HG03108 (cell line): Measurements from ENCODE around the gene CDC14A.
"Not testable (repeated sequence)": the region's sequence is repeated elsewhere in the genome, so short reads cannot be mapped to it uniquely, and the experiment has no call there.

Source experiments
- ATAC-seq: cut with Tn5 transposase; IDR thresholded peaks from one replicate; pipeline ENCODE4 v1.9.1; 2021; ENCODE audit warnings: moderate library complexity; ENCODE audit not compliant: unreplicated experiment

The CDC14A gene

DNA sequence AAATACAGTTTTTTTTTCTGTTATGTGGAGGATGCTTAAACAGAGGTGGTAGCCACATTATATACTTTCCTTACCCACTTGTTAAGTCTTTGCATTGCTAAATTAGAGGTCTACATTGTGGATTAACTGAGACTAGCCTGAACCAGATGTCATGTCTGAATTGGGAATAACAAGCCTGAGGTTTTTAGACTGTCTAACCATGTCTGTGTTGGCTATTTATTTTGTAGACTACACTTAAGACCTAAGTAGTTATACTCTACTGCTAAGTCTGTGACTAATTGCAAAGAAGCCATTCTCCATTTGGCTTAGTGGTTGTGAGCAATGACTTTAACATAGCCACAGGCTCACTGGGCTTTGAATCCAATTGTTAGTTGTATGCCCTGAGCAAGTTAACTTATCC is 45.4 kb downstream of the CDC14A start:
- no peak for ATAC-seq

DNA sequence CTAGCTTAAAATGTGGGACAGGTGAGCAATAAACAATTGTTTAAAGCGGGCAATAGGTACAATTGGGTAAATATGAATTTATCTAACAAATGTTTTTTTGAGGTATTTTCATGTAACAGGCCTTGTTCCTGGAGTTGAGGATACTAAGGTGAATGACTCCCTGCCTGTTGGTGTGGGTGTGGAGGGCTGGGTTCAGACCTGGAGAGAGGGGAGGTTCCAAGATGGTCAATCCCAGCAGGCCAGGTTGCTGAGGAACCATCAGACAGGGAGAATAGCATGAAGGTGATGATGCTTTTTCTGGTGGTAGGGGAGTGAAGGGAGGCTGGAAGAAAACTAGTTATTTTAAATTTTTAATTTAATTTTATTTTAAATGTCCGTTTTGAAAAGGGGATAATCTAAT is 46.3 kb downstream of the CDC14A start:
- ATAC-seq, result no peak

DNA sequence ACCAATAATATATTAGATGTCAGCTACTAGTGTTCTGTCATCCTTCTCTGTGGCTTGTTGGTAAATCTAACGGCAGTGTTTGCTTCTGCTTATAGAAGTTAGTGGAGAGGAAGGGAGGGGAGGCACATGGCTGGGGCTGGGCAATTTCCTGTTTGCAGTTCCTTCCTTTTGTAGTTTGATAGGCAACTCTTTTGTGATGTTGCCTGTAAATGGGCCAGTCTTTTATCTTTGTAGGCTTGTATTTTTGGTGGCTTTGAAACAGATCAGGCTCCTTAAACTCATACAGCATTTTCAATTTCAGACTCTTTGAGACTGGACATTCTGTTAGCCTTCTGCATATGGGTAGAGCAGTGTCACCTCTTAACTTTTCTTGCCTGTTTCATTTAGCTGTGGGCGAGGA is 48.1 kb downstream of the CDC14A start:
- peak; percentile 61 for ATAC-seq

DNA sequence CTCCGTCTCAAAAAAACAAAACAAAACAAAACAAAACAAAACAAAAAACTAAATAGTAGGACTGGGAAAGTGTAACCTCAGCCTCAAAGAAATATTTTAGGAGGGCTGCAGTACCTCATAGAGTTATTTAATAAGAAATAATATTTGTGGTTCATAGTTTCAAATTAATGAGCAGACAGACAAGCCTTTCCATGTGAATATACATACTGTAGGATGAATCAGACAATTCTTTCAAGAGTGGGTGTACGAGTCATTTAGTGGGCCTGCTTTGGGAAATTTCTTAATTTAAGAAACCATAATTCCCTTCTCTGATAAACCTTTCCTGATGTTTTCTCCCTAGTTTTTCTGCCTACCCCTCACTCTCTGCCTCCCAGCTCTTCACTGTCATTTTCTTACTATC is 52.5 kb downstream of the CDC14A start:
- ATAC-seq, result no peak

DNA sequence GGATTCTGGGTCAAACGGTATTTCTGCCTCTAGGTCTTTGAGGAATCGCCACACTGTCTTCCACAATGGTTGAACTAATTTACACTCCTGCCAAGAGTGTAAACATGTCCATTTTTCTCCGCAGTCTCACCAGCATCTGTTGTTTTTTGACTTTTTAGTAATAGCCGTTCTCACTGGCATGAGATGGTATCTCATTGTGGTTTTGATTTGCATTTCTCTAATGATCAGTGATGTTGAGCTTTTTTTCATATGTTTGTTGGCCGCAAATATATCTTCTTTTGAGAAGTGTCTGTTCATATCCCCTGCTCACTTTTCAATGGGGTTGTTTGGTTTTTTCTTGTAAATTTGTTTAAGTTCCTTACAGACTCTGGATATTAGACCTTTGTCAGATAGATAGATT is 53.6 kb downstream of the CDC14A start:
- not testable (repeated sequence) for ATAC-seq

DNA sequence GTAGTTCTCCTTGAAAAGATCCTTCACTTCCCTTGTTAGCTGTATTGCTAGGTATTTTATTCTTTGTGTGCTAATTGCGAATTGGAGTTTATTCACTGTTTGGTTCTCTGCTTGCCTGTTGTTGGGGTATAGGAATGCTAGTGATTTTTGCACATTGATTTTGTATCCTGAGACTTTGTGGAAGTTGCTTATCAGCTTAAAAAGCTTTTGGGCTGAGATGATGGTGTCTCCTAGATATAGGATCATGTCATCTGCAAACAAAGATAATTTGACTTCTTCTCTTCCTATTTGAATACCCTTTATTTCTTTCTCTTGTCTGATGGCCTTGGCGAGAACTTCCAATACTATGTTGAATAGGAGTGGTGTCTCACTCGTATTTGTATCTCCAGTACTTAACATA is 55.1 kb downstream of the CDC14A start:
- not testable (repeated sequence) for ATAC-seq

DNA sequence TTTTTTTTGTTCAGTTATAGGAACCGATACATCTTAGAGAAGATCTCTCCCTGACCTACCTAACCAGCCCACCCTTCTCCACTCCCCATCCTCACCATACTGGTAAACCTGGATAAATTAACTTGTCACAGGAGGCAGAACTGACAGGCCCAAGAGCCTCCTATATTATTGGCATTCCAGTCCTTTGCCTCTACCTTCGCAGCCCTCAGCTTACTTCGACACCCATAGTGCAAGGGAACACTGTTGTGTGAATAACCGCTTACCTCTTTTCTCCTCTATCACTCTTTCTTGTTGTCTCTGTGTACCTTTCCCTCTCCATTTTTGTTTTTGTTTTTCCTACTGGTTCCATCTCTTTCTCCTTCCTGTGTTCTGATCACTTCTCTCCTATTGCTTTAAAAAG is 58.7 kb downstream of the CDC14A start:
- no peak for ATAC-seq

DNA sequence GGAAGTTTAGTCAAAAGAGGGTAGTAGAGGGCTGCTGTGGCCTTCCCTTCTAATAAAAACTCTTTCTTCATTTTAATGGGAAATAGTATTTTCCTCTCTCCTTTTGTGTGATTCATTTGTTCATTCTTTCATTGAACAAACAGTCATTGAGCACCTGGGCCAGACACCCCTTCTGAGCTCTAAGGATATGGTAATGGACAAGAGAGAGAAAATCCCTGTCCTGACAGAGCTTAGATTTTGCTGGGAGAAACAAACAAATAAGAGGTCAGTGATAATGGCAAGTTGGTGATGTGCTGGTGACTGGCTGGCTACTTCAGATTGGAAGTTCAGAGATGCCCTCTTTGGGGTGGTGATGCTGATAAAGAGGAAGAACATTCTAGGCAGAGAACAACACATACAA is 59.3 kb downstream of the CDC14A start:
- no peak for ATAC-seq

DNA sequence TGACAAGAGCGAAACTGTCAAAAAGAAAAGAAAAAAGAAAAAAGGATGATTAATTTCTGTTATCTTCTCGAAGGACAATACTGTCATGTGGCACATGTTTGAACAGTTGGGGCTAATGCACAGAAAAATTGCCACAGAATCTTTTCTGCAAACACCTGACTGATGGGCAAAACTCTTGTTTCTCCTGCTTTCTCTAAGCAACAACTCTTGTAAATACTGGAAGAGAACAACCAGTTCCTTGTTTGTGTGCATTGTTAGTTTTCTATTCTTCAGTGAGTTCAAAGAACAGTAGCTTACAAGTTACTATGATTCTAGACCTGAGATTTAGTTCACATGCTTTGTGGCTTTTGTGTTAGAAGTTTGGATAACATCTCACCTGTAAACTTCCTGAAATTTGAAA is 60.7 kb downstream of the CDC14A start:
- ATAC-seq, result no peak

DNA sequence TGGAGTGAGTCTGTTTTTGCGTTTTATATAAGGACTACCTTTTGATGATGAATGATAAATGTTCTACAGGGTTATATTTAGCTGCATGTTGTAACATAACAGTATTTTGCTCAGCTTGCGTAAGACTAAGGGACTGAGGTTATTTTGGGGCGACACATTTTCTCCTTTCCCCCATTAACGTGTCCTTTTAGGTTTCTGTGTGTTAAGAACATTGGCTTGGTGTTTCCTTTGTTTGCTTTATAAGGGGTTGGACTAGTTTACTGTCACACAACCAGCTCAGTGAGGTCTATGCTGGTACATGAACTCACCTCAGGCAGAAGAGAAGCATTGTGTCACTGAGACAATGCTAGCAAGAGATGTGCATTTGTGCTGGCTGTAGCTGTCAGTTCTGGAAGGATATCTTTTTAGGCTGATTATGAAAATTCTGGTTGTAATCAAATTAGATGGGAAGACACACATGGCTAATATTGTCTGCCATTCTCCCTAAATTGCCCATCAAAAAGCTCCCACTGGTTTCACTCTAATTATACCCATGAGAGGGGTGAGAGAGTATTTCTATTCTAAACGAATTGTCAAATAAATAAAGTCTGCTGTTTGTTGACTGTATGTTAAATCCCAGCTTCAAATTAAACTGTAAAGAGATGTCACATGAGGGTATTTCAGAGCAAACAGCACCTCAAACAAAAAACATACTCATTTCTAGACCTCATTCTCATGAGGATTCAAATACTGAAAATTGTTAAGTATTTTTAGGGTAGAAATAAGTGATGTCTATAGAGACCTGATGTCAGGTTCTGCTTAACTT is 62.6 kb downstream of the CDC14A start:
- ATAC-seq, result no peak

DNA sequence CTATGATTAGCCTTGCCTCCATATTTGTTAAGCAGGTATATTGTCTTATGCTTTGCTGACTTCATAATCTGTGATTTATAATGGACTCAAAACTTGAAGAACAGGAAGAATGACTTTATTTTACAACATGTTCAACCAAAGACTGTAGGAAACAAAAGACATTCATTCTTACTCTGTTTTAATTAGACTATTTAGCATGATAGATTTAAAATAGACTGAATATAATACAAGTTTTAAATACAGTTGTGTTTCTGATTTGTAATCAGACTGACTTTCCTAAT is 63.1 kb downstream of the CDC14A start:
- ATAC-seq, result no peak

DNA sequence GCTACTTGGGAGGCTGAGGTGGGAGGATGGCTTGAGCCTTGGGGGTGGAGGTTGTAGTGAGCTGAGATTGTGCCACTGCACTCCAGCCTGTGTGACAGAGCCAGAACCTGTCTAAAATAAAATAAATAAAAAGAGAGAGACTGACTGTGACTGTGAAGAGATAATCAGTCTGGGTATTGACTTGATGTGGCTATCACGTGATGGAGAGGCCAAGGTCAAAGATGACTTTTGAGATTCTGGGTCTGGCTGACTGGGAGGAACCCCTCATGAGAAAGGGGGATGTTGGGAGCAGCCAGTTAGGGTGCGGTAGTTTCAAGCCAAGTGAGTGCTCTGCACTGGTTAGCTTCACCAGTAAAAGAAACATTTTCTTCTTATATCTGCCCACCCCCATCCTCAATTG is 66.8 kb downstream of the CDC14A start:
- no peak for ATAC-seq

DNA sequence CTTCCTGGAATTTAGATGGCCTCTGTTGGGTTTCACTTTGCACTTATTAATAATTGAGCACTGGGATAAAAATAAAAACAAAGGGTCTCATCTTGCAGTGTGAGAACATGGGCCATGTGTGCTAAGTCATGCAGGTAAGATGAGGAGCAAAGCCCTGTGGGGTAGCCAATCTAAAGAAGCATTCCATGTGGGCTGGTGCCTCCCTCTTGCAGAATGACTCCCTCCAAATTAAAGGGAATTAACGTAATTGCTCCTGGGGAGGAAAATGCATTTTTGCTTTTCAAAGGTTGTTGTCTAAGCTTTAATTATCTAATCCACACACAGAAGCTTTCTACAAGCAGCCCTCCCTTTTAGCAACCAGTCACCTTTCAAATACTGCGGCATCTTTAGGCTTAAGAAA is 69.8 kb downstream of the CDC14A start:
- no peak for ATAC-seq

DNA sequence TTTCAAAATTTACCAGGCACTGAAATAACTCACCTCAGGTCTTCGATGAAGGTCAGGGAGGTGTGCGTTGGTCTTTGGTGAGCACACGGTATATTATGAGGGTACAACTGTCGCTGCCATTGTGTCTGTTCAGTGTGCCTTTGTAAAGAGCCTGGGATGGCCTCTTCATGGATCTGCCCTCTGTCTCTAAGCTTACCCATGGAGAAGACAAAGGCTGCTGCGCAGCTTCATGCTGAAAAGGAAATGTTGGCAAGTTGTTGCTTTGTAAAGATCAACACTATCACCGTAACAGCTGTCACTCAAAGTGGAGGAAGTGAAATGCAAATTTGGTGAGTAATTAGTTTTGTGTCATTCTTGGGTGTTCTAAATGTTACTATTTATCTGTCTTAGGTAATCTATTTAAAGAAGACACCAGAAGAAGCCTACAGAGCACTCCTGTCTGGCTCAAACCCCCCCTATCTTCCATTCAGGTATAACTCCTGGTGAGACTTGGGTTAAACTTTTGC is 71.6 kb downstream of the CDC14A start:
- ATAC-seq, result peak; percentile 77

DNA sequence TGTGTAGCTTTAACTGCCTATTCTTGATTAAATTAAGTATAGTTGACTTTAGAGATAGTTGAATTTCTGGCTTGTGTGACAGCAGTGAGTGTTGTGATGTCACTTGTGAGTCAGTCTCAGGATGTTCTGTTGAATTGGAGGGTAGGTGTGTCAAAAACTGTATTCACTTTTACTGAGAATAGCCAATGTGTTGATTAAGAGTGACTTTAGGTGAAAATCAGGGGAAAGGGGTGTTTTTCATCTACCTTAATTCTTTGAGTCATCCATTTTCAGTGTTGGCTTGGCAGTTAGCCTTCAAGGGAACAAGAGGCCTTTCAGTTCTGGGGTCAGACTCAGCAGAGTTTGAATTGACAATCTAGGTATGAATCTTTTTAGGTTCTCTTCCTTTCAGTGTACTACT is 75.9 kb downstream of the CDC14A start:
- no peak for ATAC-seq

DNA sequence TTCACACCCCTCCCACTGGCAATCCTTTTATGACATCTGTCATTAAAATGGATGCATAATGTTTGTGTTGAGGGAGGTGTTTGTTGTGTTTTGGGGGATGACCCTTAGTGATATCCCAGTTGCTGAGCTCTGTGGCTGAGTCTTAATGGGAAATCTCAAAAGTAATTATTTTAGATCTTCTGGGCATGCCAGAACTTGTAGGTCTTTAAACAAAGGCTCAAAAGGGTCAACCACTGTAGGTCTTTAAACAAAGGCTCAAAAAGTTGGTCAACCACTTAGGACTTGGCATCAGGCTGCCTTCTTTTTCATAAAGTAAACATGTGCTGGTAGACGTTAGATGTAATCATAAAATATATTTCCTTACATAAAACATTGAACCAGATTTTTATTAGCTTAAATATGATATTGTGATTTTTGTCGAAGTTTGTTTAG is 78.0 kb downstream of the CDC14A start:
- no peak for ATAC-seq

DNA sequence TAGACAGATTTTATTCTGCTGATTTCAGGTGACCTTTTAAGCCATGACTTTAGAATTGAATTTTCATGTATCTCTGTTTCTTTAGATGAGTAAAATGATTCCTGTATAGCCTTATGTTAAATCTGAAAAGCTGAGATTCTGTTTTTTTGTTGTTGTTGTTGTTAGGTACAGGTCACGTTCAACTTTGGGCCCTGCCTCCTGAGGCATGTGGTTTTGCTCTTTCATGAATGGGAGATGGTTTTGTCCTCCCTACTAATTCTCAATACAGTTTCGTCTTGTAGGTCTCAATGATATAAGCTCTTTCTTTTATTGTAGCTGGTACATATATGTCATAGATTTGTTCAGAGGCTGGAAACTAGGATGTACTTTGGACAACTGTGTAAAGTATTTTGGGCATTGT is 79.6 kb downstream of the CDC14A start:
- no peak for ATAC-seq

DNA sequence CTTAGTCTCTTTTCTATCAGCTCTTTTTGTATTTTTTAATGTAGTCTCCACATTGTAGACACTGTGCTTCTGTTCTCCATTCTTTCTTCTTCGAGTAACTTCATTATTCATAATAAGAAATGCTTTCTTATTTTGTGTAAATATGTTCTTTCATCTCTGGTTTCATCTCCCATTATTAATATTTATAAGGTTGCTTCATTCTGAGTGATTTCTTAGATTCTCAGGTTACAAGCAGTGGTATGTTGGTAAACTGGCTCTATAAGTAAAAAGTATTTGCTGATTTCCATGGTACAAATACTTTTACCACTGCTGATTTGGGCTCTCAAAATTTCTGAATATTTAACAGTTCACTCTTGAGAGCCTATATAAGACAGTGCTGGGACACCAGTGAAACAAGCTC is 81.3 kb downstream of the CDC14A start:
- ATAC-seq, result no peak

DNA sequence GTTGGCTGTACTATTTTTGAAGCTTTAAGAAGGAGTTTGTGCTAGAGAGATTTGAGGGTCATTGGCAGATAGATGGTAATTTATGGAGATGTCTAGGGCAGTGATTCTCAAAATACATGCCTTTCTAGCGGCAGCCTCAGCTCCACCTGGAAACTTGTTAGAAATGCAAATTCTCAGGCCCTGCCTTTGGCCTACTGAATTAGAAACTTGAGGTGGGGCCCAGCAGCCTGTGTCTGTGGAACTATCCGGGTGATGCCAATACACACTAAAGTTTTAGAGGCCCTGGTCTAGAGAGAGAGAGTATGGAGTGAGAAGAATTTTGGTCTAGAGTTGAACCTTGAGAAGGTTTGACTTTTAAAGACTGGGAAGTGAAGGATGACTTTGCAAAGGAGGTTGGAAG is 82.5 kb downstream of the CDC14A start:
- no peak for ATAC-seq

DNA sequence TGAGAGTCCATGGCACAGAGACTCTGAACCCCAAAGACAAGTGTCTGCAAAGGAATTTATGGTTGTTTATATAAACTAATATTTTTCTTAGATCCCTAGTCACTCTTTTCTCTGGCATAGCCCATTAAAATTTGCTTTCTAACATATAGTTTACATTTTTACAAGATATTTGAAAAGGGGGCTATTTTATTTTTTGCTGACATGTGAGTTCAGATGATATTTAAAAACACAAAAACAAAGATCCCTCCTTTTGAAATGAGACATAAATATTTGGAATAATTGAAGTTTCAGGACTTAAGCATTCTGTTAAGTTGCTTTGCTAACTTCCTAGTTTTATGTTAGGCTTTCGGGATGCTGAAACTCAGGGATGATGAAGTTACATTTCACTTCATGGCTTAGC is 86.1 kb downstream of the CDC14A start:
- ATAC-seq, result no peak

DNA sequence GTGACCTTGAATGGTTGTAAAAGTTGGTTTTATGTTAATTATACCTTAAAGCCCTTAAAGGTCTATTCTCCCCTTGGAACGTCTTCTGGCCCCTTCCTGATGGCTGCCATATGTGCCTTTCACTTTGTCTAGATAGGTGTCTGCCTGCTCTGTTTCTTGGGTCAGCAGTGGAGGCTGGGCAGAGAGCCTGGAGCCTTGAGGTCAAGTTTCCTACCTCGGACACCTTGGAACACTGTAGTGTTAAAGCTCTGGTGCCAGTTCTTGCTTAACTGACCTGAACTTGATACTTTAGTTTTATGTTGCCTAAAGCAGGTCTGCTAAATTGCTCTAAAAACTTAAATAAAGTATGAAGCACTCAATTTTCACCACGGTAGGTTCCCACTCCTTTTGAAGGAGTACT is 86.5 kb downstream of the CDC14A start:
- ATAC-seq, result no peak

DNA sequence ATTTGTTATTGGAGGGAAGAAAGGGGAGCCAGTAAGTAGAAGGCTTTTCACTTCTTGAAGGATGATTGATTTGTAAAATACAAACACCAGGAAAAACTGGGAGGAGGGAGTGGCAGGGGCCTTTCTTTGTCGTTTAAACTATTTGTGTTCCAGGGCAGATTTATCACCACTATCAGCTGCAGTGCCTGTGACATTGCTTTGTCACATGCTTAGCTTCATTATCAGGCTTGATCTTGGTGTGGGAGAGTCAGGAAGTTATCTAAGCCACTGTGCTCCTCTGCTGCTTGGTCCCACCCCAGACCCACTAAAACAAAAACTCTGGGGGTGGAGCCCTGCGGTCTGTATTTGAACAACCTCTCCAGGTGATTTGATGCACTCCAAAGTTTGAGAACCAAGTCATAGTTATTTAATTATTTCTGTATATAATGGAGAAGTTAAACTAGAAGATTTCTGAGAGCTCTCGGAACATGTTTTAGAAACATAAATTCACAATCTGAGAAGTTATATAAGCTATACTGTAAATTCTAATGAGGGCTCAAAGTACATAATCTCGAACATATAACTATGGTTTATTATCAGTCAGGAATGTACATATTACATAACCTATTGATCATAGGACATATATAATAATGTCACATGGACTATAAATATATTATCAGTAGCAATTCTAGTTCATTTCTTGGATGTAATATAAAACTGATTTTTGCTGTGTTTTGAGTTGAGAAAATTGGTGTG is 87.9 kb downstream of the CDC14A start:
- ATAC-seq, result no peak

DNA sequence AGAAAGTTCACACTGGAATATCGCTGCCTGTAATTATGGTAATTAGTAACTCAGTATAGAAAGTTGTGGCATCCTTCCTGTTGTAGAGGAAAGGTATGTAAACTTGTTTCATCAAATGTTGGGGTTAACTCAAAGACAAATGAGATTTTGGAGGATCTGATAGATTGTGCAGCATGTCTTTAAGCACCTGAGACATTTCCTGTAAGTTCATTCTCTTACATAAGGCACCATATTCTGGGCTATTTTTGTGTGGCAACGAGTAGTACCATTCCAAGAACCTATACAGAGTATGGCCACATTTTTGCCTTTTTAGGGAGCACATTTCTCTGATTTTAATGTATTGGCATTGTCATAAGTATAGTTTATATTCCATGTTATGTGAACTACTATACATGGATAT is 88.8 kb downstream of the CDC14A start:
- ATAC-seq, result no peak
